Endothelial cell of umbilical vein (primary cell): ENCODE data around the gene NUDCD3.

Source experiments
- EZH2 ChIP-seq: IDR thresholded peaks from 2 replicates; pipeline ENCODE4 v1.6.1; 2012; ENCODE audit warnings: borderline replicate concordance, low read depth, mild to moderate bottlenecking, moderate library complexity, low read length, inconsistent platforms; ENCODE audit not compliant: severe bottlenecking
- FOS ChIP-seq: IDR thresholded peaks from 2 replicates; pipeline ENCODE4 v1.6.1; 2011; ENCODE audit warnings: mild to moderate bottlenecking, low read length, moderate library complexity, borderline replicate concordance; ENCODE audit not compliant: insufficient read depth
- GATA2 ChIP-seq: IDR thresholded peaks from 2 replicates; pipeline ENCODE4 v1.7.0; 2011; ENCODE audit warnings: low read depth, mild to moderate bottlenecking, moderate library complexity, mixed read lengths, low read length; ENCODE audit not compliant: insufficient read length, insufficient read depth
- JUN ChIP-seq: IDR thresholded peaks from 2 replicates; pipeline ENCODE4 v1.6.1; 2011; ENCODE audit warnings: borderline replicate concordance, low read depth; ENCODE audit not compliant: insufficient read length, insufficient read depth
- MAX ChIP-seq: IDR thresholded peaks from 2 replicates; pipeline ENCODE4 v1.6.1; 2011; ENCODE audit not compliant: insufficient read depth, insufficient read length
- MYC ChIP-seq: IDR thresholded peaks from one replicate; pipeline ENCODE4 v1.6.1; 2011; ENCODE audit warnings: mild to moderate bottlenecking, low read depth, low read length
- POLR2A ChIP-seq: IDR thresholded peaks from 2 replicates; pipeline ENCODE4 v1.6.1; 2012; ENCODE audit warnings: low read depth, mild to moderate bottlenecking, control low read depth, low read length
- POLR2AphosphoS5 ChIP-seq: IDR thresholded peaks from 2 replicates; pipeline ENCODE4 v1.6.1; 2012; ENCODE audit warnings: low read depth, mild to moderate bottlenecking, control low read depth, low read length, moderate library complexity; ENCODE audit not compliant: insufficient read depth
- TF ChIP-seq, protein P1 (sequence below), 2 donors: IDR thresholded peaks; 1 replicate in 1 of 2; 2 replicates in 1 of 2; pipeline ENCODE4 v1.5.1; 2011; ENCODE audit warnings: low read length in 2 of 2, mild to moderate bottlenecking in 2 of 2, moderate library complexity in 2 of 2, control low read depth in 1 of 2, inconsistent platforms in 1 of 2, low read depth in 1 of 2; ENCODE audit not compliant: insufficient read depth in 1 of 2; ENCODE audit errors: extremely low read depth in 1 of 2

GRCh38 chr7:44472843-44473242, 17.6 kb downstream of the NUDCD3 start:
- TF ChIP-seq, protein P1, sequence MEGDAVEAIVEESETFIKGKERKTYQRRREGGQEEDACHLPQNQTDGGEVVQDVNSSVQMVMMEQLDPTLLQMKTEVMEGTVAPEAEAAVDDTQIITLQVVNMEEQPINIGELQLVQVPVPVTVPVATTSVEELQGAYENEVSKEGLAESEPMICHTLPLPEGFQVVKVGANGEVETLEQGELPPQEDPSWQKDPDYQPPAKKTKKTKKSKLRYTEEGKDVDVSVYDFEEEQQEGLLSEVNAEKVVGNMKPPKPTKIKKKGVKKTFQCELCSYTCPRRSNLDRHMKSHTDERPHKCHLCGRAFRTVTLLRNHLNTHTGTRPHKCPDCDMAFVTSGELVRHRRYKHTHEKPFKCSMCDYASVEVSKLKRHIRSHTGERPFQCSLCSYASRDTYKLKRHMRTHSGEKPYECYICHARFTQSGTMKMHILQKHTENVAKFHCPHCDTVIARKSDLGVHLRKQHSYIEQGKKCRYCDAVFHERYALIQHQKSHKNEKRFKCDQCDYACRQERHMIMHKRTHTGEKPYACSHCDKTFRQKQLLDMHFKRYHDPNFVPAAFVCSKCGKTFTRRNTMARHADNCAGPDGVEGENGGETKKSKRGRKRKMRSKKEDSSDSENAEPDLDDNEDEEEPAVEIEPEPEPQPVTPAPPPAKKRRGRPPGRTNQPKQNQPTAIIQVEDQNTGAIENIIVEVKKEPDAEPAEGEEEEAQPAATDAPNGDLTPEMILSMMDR (IDR thresholded peaks at IDR 0.05; ENCODE audit: extremely low read depth in 1 of 2, insufficient read depth in 1 of 2, low read depth in 1 of 2, low read length in 2 of 2) = no peak
- TF ChIP-seq POLR2AphosphoS5 (no peak), MAX (no peak), EZH2 (no peak), POLR2A (no peak), JUN (no peak), FOS (no peak), GATA2 (no peak), MYC (no peak)
